ENCODE data around the gene COL5A1.

The COL5A1 gene

GRCh38 chr9:134887219-134887618 is 245.6 kb downstream of the COL5A1 start:
- no peak for DNase-seq

GRCh38 chr9:134887686-134888602 is 246.3 kb downstream of the COL5A1 start:
- no peak for DNase-seq

- DNase-seq, result no peak
Observed at GRCh38 chr9:134888603-134889190, 247.1 kb downstream of the COL5A1 start.

DNA sequence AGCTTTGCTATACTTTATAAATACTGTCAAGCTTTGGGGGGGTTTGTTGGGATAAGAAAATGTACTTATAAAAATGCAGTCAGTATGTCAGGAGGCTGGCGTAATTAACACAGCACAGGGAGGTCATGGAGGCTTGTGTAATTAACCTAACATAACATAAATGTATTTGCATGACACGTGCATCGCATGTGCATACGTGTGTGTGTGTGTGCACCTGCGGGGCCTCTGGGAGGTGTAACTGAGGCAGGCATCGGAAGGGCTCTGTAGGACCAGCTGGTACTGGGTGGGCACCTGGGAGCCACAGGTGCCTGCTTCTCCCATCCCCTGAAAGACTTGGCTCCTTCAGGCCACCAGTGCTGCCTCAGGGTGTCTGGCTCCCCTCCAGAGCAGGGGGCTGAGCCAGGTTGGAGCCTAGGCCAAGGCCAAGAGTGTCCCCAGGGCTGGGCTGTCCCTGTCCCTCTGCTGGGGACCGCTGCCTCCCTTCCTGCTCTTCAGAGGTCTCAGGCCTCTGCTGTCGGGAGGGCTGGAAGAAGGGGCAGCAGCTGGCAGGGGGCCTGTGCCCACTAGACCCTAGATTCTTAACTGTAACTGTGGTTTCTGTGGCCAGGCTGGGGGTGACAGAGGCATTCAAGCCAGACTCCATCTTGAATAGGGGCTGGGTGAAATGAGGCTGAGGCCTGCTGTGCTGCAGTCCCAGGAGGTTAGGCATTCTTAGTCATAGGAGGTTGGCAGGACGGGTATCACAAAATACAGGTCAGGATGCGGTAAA is 248.0 kb downstream of the COL5A1 start:
- DNase-seq, result no peak

- DNase-seq, result no peak
Observed at GRCh38 chr9:134890155-134890495, 248.5 kb downstream of the COL5A1 start.

GRCh38 chr9:134891053-134891452 is 249.4 kb downstream of the COL5A1 start:
- DNase-seq, result no peak

DNA sequence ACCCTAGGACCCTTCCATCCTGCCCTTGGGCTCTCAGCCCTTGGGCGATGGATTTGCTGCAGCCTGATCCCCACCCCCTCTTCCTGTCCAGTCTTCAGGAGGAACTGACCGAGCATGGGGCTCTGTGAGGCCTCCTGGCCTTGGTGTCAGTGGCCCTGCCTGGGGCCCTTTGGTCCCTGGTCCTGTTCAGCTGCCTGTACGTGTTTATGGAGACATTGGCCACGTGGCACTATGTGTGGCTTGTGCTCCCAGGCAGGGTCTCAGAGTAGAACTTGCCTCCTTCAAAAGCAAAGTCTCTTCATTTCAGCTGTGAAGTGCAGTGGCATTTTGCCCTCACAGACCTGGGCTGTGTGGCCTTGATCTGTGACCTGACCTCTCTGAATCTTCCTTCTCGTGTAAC is 250.1 kb downstream of the COL5A1 start:
- DNase-seq, result no peak

- no peak for DNase-seq
Observed at GRCh38 chr9:134892221-134892620, 250.6 kb downstream of the COL5A1 start.

GRCh38 chr9:134892820-134893420 is 251.3 kb downstream of the COL5A1 start:
- DNase-seq, result no peak

Data from CD4-positive, alpha-beta T cell treated with Interleukin-12 subunit alpha and Interleukin-12 subunit beta, for 1 hour (primary cell).